D341Med (cell line): Measurements from ENCODE around the gene ADGRL3.
"Not testable (repeated sequence)": the region's sequence is repeated elsewhere in the genome, so short reads cannot be mapped to it uniquely, and the experiment has no call there.

ENCODE experiments used
- DNase-seq: peaks from one replicate; pipeline ENCODE4 v3.0.0; 2012; ENCODE audit warnings: low spot score

The ADGRL3 gene

DNA sequence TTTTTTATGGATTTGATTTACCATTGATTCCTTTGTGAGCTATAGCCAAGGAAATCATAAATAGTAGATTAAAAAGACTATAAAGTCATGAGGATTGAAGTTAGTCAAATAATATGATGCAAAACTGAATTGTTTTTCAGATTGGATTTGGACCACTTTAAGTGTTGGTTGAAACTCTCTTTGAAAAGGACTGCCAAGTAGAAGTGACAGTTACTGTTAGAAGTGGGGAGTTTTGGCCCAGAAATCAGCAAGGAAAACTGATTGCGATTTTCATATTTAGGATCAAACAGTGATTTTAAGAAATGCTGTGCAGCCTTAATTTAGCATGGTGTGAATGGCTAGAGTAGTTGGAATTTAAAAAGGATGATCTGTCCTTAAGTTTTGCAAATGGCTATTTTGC lies 4.9 kb downstream of the ADGRL3 start:
- no peak for DNase-seq

DNA sequence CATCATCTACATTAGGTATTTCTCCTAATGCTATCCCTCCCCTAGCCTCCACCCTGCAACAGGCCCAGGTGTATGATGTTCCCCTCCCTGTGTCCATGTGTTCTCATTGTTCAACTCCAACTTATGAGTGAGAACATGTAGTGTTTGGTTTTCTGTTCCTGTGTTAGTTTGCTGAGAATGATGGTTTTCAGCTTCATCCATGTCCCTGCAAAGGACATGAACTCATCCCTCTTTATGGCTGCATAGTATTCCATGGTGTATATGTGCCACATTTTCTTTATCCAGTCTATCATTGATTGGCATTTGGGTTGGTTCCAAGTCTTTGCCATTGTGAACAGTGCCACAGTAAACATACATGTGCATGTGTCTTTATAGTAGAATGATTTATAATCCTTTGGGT lies 7.0 kb downstream of the ADGRL3 start:
- DNase-seq: not testable (repeated sequence)

DNA sequence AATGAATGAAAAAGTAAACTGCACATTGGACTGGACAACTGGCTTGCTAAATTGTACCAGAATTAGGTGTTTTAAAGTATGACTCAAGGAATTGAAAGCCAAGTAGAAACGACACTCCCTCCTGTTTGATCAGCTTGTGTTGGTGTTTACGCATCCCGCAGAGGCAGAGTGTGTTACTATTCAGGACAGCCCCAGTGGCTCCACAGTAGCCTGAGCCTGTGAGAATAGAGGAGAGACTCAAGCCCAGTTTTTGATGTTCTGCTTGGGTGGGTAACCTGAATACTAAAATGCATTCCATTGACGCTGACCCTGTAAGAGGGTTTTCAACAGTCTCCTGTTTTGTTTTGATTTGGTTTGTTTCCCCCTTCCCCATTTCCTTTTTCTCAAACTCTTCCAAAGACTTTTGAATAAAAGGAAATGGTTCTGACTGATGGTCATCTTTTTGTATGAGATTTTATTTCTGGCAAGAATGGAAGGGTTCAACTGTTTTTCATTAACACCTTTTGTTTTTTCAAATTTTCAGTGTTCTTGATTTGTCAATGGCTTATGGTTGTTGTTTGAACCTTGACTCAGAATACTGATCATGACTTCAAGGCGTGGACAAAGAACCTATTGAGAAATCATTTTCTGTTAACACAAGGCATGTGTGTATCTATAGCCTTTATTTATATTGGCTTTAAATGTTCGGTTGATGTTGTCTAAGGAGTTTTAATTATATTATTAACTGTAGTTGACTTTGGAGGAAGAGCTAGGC lies 10.2 kb downstream of the ADGRL3 start:
- no peak for DNase-seq

DNA sequence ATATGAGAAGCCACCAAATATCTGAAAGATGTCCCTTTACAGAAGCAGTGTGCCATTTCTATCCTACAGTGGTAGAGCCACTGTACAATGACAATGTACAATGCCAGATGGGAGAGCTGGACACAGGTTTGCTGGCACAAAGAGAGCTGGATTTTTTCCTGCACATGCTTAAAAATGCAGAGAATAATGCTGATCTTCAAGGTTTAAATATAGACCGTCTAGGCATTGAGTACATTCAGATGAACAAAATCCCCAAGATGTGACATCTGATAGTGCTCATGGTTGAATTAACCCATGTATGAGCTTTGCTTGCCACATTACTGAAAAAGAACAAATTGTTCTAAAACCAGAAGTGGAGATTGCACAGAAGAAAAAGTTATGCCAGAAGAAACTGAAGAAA lies 11.7 kb downstream of the ADGRL3 start:
- no peak for DNase-seq

DNA sequence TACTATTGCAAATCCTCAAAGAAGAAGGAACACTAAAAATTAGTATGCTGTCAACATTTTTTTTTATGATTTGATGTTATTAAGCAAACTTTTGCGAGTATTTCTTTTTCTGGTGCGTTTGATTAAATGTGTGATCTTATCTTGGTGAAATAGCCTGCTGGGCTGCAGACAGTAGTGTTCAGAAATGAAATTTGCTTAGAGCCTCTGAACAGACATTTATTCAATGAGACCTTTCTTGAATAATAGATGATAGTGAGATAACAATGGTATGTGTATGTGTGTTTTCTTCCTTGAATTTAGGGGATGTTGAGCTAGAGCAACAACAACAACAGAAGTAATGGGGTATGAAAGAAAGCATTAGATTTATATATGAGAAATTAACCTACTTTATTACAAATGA lies 12.7 kb downstream of the ADGRL3 start:
- no peak for DNase-seq

DNA sequence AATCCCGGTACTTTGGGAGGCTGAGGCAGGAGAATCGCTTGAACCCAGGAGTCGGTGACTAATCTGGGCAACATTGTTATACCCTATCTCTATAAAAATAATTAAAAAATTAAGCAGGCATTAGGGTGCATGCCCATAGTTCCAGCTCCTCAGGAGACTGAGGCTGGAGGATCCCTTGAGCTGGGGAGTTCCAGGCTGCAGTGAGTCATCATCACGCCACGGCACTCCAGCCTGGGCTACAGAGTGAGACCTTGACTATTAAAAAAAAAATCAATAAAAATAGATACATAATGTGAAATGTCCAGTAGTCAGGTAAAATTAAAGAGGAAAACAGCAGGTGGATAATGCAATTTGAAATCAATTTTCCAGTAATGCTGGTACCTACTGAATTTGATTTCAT lies 14.6 kb downstream of the ADGRL3 start:
- no peak for DNase-seq

DNA sequence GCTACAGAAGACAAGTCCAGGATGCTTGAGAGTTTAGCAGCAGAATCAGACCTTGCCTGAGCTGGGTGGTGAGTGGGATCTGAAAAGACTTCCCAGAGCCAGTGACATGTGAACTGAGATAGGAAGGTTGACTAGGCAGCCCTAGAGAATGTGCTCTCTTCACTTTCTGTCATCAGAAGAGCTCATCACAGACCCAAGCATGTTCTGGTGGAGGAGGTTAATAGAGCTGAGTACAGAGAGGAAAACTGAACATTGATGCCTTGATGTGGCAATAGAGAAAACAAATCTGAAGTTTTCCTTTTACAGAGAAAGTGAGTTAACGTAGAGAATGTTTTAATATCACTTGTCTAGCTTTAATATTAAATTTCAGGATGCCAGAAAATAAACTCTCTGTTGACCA lies 17.1 kb downstream of the ADGRL3 start:
- no peak for DNase-seq

DNA sequence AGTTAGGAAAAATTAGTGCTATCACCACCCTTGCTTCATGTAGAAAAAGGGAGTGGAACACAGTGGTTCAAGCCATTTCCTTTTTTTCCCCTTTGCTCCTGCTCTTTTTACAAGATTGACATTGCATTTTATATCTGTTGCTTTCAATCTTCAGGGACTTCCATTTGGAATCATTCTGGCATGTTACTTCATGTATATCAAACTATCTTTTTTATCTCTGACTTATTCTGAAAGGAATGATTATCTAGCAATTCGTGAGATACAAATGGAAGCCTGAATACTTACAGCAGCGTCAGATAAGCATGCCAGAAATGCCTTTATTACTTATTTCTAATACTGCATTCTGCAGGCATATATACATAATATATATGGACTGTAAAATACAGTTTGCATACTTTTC lies 20.4 kb downstream of the ADGRL3 start:
- DNase-seq: no peak

DNA sequence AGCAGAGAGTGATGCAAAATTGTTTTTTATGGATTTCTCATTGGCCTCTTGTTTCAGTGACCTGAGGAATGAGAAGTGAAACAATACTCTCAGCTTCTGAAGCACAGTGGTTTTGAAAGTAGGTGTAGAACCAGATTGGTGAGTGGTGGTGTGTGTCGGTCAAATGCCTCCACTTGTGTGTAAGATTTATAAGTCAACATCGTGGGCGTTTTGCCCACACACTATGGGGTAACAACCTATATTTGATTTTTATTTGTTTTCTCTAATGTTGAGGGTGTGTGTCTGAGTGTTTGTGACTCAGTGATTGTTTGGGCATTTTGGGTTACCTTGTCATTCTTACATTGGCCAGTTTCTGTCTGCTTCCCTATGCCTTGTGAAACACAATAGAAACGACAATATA lies 23.3 kb downstream of the ADGRL3 start:
- DNase-seq: no peak

DNA sequence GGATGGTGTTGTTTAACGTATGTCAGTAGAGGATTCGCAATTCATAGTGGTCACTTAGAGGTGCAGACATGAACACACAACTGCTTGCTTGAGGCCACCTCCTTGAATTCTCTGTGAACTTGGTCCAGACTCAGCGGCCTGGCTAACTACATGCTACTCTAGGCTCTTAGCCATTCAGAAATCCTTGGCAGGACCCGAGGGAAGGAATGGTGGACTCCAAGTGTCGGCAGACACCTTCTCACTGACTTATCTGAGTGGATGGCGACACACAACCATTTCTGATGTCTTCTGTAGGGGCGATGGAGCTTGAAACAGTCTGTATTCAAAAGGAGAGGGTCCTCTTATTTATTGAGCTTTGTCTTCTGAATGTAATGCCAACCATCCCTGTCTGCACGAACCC lies 24.4 kb downstream of the ADGRL3 start:
- DNase-seq: no peak

DNA sequence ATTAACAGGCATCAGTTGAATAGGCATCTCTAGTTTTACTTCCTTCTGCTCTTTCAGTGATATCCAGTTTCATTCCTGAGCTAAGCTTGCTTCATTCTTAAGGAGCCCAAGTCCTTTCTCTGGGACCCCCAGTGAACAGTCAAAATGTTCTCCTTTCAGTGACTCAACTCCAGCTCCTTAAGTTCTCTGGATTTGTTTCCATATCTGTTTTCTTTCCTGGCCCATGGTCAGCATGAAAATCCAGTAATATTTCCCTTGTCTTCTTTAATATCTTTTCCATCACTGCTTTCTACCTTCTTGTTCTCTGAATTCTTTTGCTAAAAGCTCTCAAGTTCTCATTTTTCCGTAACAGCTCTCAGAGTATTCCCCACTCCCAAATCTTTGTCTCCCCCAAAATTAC lies 25.5 kb downstream of the ADGRL3 start:
- no peak for DNase-seq

DNA sequence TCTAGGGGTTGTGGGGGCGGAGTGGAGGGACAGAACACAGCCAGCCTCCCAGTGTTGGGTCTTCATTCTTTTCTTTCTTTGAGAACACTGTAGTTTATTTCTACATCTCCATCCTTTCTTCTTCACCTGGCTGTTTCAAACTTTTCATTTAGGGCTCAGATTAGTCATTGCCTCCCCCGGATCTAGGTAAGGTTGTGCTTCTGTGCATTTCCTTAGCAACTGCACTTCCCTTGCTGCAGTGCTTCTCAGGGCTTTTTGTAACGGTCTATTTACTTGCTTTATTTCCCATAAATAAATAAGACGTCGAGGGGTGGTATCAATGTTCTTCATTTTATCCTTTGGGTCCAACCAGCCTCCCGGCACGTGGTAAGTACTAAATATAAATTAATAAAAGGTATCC lies 31.3 kb downstream of the ADGRL3 start:
- DNase-seq: no peak

DNA sequence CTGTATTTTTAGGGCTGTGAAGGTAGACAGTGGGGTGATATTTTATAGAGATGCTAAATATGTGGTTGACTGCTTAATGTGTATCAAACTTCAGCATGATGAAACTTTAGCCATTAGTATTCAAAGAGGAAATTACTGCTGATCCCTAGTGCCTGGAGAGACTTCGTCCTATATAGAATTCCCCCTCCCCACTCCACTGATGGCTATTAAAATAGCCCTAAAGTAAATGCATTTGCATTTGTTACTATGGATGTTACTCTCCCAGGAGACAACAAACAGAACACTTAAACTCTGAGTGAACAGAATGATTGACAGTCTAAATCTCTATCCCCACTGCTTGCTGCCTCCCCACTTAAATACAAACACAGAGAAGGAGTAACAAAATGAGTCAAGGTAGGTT lies 39.1 kb downstream of the ADGRL3 start:
- no peak for DNase-seq

DNA sequence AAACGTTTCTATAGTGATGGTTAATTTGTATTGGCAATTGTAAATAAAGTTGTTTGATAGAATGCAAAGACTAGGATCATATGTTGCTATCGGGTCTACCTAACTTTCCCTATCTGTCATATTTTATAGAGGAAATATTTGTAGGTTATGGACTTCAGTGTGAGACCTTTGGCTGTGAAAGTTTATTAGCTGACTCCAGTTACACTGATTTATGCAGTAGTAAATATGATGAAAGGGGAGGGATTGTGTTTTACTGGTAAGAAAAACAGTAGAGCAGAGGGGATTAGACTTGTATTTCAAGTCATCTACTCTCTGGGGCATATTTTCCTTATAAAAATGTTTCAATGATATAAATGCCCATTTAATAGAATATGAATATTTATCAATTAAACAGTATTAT lies 43.8 kb downstream of the ADGRL3 start:
- DNase-seq: no peak

DNA sequence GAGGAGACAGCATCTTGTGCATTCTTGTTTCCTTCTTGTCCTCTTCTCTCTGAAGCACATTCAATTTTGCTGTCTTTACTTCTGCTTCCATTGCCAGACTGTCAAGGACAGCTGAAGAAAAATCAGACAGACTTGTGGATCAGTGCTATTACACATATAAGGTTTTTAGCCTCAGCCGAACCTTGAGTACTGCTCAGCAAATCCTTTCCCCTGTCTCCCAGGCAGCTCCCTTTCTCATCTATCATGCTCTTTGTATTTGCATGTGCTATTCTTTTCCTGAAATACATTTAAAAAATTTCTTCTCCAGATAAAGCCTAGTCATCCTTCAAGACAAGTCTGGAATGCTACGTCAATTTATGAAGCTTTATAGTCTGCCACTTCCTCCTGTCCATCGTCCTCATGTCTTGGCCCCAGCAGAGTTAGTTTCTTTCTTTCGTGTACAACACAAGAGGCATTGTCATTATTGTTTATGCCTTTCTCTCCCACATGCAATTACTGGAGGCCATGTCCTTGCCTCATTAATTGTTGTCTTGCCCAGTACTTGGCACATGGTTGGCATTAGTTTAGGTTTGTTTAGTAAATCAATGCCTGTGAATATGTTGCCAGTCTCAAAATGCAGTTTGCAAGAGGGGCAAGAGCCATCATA lies 45.1 kb downstream of the ADGRL3 start:
- DNase-seq: no peak

DNA sequence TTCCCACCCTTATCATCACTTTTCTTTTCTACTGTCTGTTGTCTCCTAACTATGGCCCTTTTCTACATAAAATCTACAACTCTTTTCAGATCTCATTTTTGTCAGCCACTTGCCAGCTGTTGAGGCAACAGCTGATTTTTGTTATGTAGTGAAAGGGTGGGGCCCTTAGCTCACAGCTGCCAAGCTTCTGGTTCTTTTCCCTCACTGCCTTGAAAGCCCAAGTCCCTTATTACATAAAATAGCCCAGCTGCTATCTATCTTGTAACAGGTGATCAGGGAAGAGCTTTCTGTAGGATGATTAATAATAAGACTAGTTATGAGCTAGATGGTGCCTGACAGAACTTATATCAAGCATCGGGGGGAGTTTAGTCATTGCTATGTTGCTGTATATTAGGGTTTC lies 45.9 kb downstream of the ADGRL3 start:
- DNase-seq: no peak

DNA sequence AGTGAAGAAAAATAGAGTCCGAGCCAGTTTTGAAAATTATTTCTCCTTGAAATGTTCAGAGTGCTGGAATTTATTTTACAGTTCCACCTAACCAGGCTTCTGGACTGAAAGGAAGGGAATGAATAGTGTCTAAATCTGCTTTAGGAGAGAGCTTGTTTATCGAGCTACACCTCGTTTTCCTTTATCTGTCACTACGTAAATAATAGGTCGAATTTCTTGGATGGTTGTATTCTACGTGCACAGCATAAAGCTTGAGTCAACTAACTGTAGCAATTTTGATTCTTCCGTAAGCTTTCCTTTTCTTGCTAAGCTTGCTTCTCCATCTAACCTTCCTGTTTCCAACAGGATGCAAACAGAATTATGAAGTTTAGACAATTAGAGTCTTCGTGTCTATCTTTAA lies 48.6 kb downstream of the ADGRL3 start:
- no peak for DNase-seq

DNA sequence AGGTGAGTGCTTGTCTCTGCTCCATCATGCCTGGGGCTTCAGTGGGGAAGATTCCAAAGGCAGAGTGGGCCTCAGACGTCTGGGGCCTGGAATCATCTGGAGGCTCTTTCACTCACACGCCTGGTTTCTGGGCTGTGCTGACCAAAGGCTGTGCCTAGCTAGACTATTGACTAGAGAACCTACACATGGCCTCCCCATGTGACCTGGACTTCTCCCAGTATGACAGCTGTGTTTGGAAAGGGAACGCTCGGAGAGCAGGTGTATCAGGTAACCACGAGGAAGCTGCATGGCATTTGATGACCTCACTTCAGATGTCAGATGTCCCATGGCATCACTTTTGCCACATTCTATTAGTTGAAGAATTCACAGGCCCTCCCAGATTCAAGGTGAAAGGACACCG lies 51.0 kb downstream of the ADGRL3 start:
- DNase-seq: no peak

DNA sequence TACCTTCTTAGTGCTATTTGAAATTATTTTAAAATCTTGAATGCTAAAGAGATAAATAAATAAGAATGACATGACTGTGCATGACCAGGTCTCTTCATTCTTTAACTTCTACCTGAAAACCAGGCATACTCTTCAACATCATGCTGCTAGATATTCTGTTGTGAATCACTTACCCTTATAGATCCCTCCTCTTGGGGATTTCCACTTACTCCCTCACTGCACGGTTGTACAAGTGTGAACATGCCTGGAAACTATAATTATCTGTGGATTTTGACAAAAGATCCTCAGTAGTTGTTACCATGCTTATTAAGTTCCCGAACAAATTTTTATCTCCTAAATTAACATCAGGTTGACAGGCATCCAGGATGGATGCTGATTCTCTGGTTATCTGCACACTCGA lies 54.3 kb downstream of the ADGRL3 start:
- no peak for DNase-seq

DNA sequence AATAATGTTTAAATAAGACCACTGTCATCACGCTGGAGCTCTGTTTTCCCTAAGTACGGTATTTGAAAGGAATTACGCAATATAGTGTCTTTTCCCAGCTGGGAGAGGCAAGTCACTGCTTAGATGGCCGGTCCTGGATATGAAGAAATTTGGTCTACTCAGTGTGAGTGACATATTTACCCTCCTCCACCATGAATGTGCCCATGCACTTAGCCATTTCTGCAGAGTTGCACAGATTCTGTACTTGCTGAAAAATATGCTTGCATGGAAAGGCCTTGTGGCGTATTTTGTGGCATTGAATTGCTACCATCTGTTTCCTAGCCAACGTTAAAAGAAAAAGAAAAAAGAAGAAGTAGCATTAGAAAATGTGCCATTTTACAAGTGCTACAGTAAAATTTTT lies 73.1 kb downstream of the ADGRL3 start:
- no peak for DNase-seq

DNA sequence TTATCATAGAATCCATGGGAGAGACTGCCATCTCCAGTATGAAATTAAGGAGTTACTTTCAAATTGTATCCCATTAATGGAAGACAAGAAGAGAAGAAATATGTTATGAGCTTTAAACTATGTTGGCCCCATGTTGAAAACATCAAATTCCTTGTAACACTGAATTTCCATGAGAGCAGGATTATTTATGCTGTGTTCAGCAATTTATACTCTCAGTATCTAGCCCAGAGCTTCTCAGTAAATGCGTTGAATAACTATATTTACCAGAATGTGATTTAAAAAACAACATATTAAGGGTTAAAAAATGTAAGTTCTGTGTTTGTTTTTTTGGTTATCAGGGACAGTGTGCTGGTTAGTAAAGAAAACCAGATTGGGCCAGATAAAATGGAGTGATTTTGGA lies 74.2 kb downstream of the ADGRL3 start:
- DNase-seq: no peak

DNA sequence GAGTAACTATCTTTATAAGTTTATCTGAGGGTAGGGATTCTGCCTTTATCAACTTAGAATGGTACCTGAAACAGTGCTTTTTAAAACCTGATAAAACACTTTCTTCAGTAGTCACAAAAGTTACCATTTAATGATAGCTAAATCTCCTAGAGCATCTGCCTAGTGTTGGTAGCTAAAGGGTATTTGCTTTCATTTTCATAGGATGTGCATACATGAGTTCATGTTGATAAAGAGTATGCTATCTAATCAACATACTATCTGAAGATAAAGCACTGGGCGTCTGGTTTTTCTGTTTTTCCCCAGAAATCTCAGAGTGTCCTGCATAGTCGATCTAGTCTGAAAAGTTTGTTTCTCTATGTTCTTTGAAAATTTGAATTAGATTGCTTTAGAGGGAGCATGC lies 75.1 kb downstream of the ADGRL3 start:
- DNase-seq: no peak

DNA sequence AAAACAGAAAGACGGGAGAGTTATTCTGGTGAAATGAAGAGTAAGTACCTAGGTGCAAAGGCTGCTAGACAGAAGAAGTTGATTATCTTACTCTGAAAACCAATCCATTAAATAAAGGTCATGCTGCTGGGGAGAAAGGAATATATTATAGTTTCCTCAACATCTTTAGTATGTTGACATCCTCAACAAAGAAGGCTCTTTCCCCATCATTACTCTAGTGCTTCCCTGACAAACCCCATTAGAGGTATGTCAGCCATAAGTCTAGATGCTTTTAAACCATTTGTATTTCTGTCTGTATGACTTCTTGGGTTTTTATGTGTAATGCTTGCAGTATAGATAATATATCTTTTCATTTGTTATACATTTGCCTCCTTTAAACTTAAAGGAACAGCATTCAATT lies 75.9 kb downstream of the ADGRL3 start:
- no peak for DNase-seq
